ENCODE results near the gene YJEFN3.

Gene YJEFN3

DNA sequence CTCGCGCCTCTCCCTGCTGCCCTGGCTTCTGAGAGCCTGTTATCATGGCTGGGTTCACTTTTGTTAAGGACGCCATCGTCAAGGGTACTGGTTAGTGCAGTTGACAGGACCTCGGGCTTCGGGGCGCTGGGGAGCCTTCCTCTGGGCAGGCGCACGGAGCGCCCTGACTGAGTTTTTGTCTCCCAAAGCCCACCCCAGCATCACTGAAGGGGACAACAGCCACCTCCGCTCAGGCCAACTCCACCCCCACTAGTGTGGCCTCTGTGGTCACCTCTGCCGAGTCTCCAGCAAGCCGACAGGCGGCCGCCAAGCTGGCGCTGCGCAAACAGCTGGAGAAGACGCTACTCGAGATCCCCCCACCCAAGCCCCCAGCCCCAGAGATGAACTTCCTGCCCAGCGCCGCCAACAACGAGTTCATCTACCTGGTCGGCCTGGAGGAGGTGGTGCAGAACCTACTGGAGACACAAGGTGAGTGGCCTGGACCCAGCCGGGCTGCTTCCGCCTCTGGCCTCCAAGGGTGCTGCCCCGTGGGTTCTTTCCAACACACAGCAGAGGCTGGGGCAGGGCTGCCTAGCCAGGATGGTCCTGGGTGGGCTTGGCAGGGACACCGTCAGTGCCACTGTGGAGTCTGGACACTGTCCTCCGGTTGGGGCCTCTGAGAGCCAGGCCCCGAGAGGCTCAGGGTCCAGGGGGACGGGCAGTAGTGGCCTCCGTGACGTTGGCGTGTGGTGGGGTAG, 30.3 kb upstream of the YJEFN3 start:
- DNase-seq = no peak

DNA sequence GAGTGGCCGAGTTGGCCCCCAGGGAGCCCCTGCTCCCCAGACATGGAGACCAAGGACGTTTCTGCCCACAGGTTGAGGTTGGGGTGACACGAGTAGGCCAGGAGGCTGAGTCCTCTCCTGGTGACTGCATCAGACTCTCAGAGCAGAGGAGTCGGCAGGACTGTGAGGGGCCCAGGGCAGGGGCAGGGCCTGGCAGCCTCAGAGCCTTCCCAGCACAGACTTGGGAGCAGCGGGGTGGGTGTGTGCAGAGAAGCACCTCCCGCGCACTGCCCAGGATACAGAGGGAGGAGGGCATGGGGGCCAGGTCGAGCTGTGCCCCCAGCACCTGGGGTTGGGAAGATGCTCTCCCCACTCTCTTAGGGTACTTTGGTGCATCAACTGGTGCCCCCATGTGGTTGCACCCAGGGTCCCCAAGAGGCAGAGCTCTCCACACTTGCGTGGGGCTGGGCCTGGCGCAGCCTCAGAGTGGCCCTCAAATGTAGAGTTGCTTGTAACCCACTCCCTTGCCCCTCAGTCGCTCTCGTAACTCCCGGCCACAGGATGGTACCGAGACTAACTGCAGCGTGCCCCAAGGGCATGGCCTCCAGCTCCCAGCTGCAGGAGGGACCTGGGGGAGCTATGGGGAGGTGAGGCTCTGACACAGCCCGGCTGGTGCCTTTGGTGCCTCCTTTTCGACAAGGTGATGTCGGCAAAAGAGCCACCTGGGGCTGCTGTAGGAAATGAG, 29.3 kb upstream of the YJEFN3 start:
- DNase-seq = no peak

DNA sequence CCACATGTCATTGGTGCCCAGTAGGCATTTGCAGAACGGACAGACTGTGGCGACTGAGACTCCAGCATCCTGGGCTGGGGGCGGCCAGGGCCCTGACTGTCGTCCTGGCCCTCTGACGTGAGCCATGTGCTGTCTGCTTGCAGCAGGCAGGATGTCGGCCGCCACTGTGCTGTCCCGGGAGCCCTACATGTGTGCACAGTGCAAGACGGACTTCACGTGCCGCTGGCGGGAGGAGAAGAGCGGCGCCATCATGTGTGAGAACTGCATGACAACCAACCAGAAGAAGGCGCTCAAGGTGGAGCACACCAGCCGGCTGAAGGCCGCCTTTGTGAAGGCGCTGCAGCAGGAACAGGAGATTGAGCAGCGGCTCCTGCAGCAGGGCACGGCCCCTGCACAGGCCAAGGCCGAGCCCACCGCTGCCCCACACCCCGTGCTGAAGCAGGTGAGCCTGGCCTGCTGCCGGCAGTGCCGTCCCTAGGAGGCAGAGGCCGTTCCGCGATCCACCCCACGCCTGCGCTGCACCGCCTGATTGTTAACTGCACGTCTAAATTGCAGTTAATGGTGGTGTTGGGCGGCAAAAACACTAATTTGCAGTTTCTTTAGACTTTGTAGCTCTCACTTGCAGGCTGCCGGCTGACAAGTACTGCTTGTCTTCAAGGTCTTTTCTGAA, 27.6 kb upstream of the YJEFN3 start:
- no peak for DNase-seq

DNA sequence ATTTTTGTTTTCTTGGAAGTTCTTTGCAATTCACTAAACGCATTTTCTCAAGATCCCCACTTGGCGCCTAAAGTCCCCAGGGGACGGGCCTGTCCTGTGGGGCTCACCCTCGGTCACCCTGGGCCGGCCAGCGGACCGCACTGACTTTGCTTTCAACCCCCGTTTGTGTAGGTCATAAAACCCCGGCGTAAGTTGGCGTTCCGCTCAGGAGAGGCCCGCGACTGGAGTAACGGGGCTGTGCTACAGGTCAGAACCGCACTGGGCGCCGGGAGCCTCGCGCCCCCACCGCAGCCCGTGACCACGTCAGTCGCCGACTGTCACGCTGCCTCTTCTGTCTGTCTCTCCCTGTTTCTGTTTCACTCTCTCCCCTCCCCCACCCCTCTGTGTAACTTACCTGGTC, 26.9 kb upstream of the YJEFN3 start:
- DNase-seq = no peak

DNA sequence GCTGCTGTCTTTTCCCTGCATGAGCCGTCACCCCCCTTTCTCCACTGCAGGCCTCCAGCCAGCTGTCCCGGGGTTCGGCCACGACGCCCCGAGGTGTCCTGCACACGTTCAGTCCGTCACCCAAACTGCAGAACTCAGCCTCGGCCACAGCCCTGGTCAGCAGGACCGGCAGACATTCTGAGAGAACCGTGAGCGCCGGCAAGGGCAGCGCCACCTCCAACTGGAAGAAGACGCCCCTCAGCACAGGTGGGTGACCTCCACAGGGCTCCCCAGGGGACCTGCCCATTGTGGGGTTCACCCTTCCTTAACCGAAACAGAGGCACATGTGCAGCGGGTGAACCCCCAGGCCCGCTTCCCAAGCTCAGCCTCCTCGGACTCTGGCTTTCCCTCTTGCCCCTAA, 26.4 kb upstream of the YJEFN3 start:
- DNase-seq = no peak

DNA sequence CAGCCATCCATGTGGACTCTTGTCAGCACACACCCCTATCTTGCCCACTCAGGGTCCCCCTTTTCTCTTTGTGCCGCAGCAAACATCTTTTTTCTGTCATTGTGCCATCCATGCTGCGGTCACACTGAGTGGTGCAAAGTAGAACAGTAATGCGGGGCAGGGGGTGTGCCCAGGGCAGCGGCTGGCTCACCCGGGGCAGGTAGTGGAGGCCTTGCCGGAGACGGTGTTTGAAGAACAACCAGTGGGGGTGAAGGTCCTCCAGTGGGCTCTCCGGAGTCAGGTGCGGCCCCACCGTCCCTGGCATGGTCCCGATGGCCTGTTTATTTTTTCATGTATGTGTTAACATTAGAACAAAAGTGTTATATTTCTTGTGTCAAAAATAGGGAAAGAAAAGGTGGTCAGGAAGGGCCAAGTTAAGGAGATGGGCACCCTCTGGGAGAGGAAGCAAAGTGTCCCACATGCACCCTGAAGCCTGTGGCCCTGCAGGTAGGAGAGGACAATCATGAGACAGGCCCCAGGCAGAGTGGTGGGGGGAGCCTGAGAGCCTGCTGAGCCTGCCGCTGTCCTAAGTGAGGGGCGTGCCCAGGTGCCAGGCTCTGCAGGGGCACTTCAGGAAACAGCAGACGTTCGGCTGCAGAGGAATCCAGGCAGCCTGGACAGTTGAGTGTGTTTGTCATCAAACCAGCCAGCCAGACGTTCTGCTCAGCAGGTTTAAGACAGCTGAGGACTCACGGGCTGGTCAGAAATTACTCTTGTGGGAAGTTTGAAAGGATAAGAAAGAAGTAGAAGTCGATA, 25.7 kb upstream of the YJEFN3 start:
- DNase-seq = no peak

DNA sequence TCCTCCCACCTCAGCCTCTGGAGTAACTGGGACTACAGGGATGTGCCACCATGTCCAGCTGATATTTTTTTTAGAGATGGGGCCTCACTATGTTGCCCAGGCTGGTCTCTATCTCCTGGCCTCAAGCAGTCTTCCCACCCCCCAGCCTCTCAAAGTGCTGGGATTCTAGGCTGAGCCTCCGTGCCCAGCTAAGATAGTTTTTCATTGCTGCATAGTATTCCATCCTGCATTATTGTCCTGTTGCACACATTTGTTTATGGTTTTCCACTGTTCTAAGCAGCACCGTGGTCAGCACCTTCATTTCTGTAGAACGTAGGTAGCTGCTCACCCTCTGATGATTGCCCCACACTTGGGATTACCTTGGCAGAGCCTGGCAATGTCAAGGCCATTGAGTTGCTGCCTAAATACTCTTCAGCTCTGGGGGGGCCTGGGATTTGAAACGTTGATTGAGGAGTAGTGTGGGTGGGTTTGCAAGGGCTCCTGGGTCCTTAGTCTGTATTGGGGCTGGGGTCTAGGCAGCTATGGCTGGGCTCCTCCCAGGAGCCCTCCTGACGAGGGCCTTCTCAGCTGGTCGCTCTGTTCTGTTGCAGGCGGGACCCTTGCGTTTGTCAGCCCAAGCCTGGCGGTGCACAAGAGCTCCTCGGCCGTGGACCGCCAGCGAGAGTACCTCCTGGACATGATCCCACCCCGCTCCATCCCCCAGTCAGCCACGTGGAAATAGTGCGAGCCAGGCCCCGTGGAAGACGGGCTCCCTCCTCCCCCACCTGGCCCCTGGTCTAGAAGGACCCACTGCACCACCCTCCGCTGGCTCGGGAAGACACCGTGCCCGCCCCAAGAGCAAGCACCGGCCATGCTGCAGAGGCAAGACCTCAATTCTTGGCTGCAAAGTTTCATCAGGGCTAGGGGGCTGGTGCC, 23.7 kb upstream of the YJEFN3 start:
- no peak for DNase-seq

DNA sequence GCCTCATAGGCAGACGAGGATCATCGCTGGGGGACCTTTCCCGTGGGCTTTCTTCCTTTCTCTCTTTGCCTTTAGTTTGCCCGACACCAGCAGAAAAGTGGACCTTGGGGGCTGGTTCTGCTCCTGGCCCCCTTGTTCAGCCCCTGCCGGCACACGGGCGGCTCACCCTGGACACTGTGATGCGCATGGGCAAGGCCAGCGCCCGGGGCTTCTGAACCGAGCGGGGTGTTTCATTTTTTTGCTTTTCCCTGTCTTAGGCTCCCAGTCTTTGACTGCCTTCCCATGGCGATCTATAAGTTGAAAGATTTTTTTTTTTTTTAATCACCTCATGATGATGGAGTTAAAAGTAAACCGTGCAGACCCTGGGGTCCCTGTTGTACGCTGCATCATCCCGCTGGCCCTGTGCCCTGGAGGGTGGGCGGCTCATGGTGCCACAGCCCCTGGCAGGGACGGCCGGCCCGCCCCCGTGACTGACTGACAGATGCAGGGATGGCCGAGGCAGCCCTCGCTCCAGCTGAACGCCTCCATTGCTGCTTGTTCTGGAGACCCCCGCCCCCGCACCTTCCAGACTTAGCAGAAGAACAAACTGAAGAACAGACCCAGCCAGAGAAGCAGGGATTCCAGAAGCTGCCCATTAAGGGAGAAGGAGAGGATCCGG, 22.9 kb upstream of the YJEFN3 start:
- DNase-seq = no peak

DNA sequence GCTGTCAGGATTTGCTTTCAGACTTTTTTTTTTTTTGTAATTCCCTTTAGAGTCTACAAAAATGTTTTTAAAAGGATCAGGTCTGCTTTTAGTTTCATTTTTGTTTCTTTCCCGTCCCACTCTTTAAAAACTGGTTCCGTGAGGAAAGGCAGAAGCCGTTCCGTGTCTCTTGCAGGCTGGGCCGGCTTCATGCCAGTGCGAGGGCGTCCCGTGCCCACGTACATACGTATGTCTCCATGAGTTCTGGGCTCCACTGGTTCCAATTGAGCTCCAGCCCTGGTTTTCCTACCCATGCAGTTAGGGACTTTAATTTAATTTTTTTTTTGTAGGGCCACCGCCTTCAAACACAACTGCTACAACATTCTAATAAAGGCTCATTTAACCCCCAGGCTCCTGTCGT, 22.1 kb upstream of the YJEFN3 start:
- no peak for DNase-seq

DNA sequence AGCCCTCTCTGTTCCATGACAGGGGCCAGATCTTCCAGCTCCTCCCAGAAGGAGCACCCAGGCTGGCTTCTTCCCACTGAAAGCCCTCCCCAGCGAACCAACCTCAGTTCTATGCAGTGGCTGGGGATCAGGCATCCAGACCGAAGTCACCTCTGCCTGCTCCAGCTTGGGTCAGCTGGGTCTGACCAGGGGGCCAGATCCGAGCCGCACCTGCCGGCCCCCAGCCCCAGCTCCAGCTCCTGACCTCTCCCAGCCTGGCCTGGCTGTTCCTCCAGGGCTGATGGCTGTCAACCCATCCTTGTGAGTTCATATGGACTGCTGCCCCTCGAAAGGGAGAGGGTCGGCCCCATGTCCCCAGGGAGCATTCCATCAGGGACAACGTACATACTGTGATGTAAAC, 21.4 kb upstream of the YJEFN3 start:
- DNase-seq = no peak

DNA sequence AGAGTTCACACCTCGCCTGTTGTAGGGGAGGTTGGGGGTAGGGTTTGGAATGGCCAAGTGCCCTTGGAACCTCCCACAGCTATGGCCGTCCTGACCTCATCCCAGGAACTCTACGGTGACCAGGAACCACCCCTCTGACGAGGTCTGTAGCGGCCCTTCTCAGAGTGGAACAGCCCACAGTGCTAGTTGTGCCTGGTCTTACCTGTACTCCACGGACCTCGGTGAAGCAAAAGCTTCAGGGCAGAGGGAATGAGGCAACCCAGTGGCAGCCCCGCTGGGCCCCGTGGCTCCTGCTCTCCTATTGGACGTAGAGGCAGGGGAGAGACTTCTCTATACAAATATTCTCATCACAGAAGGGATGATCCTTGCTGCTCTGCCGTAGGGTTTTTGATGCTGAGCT, 20.5 kb upstream of the YJEFN3 start:
- no peak for DNase-seq

DNA sequence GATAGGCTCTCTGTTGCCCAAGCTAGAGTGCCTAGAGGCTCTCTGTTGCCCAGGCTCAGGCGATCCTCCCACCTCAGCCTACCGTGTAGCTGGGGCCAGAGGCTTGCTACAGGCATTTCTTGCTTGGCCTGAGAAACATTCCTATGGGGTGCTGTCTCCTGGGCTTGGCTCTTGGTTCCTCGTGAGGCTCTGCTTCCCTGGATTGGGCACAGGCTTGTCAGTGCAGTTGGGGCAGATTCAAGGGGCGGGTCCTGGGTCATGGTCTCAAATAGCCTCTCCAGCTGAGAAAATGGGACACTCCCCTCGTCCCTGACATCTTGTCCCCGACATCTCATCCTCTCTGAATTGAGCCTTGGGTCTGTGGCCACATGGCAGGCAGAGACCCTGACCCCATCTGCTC, 18.3 kb upstream of the YJEFN3 start:
- no peak for DNase-seq

DNA sequence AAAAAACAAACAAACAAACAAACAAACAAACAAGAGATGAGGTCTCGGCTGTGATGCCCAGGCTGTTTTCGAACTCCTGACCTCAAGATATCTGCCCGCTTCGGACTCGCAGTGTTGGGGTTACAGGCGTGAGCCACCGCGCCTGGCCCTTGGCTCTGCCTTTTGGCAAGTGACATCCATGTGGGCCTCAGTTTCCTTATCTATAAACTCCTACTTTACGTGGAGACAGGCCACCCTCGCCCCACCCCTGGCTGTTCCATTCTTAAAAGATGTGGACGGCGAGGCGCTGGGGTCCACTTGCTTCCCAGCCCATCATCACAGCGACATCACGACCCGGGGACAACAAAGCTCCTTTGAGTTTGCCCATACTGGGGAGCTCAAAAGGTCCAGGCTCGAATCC, 15.0 kb upstream of the YJEFN3 start:
- DNase-seq = no peak

DNA sequence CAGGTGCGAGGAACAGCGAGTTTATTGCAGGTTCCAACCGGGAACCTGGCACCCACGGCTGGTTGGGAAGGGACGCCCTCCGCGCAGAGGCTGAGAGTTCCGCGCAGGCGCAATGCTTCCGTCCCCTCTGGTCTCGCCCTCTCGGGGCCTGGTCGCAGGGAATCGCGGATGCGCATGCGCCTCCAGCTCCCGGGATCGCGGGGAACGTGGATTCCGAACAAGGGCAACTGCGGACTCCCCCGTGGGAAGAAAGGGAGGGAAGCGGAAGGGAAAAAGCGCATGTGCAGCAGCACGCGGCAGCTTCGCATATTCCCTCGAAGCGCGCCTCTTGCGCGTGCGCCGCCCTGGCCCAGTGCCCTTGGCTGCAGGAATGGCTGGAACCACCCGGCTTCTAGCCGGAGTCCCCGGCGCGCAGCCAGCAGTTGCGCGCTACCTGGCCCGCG, 14.5 kb upstream of the YJEFN3 start:
- DNase-seq = peak; percentile 89

DNA sequence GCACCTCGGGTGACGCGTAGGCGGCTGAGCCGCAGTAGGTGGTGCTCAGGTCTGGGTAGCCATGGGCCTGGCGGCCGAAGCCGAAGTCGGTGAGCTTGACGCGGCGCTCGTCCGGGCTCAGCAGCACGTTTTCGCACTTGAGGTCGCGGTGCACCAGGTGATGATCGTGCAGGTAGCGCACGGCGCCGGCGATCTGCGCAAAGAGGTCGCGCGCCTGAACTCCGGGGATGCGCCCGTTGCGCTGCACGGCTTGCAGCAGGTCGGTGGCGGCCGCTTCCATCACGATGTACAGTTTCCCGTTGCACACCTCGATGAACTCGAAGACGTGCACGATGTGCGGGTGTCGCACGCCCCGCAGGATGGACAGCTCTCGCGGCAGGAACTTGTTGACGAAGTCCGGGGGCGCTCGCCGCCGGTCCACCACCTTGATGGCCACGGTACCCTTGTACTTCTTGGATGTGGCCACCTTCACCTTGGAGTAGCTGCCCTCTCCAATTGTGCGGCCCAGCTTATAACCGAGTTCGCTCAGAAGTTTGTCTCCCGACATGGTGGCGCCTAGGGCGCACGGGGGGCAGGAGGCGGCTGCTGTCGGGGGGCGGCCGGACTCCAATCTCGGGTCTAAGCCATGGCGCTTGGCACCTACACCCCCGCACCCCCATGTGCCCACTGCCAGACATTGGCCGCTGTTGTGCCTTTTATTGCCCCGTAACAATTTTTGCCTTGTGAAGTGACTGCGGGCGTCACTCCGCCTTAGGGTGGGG, 13.7 kb upstream of the YJEFN3 start, which contains the start of gene TSSK6:
TSS of gene TSSK6 (minus strand) at position 668 of the 761 bp plus-strand sequence. CDS start at position 547, 121 bp downstream.
- DNase-seq = no peak

DNA sequence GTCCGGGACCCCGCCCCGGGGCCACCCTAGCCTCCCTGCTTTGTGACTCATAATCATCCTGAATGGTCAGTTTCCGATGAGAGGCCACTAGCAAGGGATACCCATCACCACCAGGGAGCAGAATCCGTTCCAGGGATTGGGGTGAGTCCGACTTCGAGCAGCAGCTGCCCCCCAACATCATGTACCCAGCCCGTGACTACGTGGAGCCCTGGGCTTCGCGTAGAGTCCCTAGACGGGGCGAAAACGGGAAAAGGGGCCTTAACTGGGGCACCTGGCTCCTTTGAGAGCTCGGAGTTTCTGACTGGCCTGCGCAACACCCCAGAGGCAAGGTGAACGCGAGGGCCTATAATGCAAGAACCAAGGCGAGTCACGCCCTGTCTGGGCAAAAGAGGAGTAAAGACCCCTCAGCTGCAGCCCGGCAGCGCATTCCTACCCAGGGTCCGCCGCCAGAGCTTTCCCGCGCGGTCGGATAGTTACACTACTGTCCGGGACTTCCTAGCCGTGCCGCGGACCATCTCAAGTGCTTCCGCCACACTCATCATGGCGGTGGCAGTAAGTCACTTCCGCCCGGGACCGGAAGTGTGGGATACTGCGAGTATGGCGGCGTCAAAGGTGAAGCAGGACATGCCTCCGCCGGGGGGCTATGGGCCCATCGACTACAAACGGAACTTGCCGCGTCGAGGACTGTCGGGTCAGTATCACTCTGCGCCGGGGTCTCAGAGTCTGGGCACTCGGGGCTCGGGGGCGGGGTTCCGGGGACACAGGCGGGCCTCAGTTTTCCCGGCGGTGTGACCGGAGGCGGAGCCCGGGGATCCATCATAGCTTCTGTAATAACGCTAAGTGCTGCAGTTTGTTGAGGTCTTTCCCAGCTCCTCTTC, 12.8 kb upstream of the YJEFN3 start, which contains the start of gene NDUFA13:
TSS of gene NDUFA13 (plus strand) at position 584 of the 878 bp plus-strand sequence. CDS start at position 598, 14 bp downstream.
- DNase-seq = peak; percentile 99

DNA sequence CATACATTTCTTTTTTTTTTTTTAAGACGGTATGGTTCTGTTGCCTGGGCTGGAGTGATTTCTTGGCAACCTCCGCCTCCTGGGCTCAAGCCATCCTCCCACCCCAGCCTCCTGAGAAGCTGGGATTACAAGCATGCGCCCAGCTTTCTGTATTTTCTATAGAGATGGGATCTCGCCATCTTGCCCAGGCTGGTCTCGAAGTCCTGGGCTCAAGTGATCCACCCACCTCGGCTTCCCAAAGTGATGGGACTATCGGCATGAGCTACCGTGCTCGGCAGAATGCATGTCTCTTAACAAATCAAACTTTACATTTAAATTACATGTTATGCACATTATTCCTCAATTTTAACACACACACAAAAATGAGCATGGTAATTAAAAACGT, 11.5 kb upstream of the YJEFN3 start:
- no peak for DNase-seq

DNA sequence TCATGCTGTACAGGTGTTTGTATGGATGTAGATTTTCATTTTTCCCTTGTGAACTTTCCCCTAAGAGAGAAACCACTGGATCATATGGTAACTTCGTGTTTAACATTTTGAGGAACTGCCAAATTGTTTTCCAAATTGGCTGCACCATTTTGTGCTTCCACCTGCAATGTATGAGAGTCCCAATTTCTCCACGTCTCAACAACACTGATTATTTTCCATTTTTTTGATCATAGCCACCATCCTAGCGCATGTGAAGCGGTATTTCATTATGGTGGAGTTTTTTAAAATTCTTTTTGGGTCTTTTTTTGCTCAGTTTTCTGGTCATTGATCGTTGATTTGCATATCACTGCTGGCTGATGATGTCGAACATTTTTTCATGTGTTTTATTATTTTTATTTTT, 7.7 kb upstream of the YJEFN3 start:
- no peak for DNase-seq

DNA sequence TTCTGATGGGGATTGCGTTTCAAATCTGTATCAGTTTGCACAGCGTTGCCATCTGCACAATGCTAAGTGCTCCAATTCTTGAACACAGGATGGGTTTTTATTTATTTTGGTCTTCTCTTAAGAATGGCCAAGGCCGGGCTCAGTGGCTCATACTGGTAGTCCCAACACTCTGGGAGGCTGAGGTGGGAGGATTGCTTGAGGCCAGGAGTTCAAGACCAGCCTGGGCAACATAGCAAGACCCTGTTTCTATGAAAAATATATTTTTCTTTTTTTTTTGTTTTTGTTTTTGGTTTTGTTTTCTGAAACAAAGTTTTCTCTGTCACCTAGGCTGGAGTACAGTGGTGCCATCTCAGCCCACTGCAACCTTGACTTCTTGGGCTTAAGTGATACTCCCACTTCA, 5.5 kb upstream of the YJEFN3 start:
- no peak for DNase-seq
